ENCODE measurements around the gene IGFBP5.
A peak's percentile ranks its signal among the peaks of the same experiment; 100 is the strongest.

IGFBP5 gene

GRCh38 chr2:216664593-216665034 lies 30.7 kb downstream of the IGFBP5 start:
- DNase-seq (ENCODE audit: low spot score): no peak
- Histone ChIP-seq H2AK5ac (ENCODE audit: low read depth, low read length) (no peak overlapping the region), H4K91ac (ENCODE audit: low read depth, low read length, poor library complexity) (no peak overlapping the region), H3K18ac (ENCODE audit: low read length) (no peak overlapping the region), H3K4me1 (ENCODE audit: control insufficient read depth in 2 of 2, insufficient read depth in 1 of 2, low read depth in 1 of 2, low read length in 2 of 2) (peaks cover 7 to 8% of the 10 kb centered on the region in 2 donors), H4K8ac (ENCODE audit: low read depth, low read length) (no peak overlapping the region), H2BK5ac (ENCODE audit: low read length) (peak overlapping the region; percentile 25), H3K9ac (ENCODE audit: low read depth, low read length, poor library complexity) (no peak overlapping the region), H3K9me3 (replicated peaks in 1 of 2; ENCODE audit: control insufficient read depth in 2 of 2, insufficient read depth in 1 of 2, low read depth in 1 of 2, low read length in 2 of 2) (no peaks in the 10 kb centered on the region), H2BK120ac (ENCODE audit: low read depth, low read length) (no peak overlapping the region), H3K14ac (ENCODE audit: low read length) (no peak overlapping the region), H2BK12ac (ENCODE audit: low read length) (no peak overlapping the region), H3K27me3 (ENCODE audit: control insufficient read depth in 3 of 3, insufficient read depth in 3 of 3, low read depth in 1 of 3, low read length in 3 of 3) (no peaks in the 10 kb centered on the region), H2BK15ac (ENCODE audit: low read length) (no peak overlapping the region), H3K27ac (replicated peaks; ENCODE audit: low read length) (no peak overlapping the region), H3K36me3 (replicated peaks in 1 of 2; ENCODE audit: control insufficient read depth in 2 of 2, insufficient read depth in 2 of 2, low read length in 2 of 2) (peaks cover 33 to 65% of the 10 kb centered on the region in 2 donors), H3K4ac (ENCODE audit: low read length) (no peak overlapping the region), H3K4me2 (ENCODE audit: insufficient read depth, low read length, poor library complexity, severe bottlenecking) (no peak overlapping the region), H2AFZ (ENCODE audit: low read length) (no peak overlapping the region), H3K23ac (ENCODE audit: low read depth, low read length, poor library complexity) (no peak overlapping the region), H3K79me1 (ENCODE audit: low read depth, low read length) (peaks cover 4% of the 10 kb centered on the region), H3K4me3 (ENCODE audit: low read length in 2 of 2) (no peak overlapping the region)
- WGBS, 2 donors (ENCODE audit: extremely low coverage in 2 of 2, insufficient read length in 2 of 2, insufficient replicate concordance in 1 of 2): no CpG with 5 or more reads among the region's 6 CpGs

DNA sequence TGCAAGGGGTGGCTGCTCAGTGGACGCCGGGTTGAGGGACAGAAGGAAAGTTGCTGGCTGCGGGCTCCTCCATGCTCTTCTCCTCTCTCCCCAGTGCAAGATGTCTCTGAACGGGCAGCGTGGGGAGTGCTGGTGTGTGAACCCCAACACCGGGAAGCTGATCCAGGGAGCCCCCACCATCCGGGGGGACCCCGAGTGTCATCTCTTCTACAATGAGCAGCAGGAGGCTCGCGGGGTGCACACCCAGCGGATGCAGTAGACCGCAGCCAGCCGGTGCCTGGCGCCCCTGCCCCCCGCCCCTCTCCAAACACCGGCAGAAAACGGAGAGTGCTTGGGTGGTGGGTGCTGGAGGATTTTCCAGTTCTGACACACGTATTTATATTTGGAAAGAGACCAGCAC lies 31.5 kb downstream of the IGFBP5 start:
- Histone ChIP-seq H3K4ac (ENCODE audit: low read length) (no peak overlapping the region), H3K4me2 (ENCODE audit: insufficient read depth, low read length, poor library complexity, severe bottlenecking) (no peak overlapping the region), H2AFZ (ENCODE audit: low read length) (no peak overlapping the region), H2BK12ac (ENCODE audit: low read length) (no peak overlapping the region), H2BK5ac (ENCODE audit: low read length) (no peak overlapping the region), H2BK15ac (ENCODE audit: low read length) (no peak overlapping the region), H3K79me1 (ENCODE audit: low read depth, low read length) (peaks cover 10% of the 10 kb centered on the region), H4K8ac (ENCODE audit: low read depth, low read length) (no peak overlapping the region), H3K36me3 (replicated peaks in 1 of 2; ENCODE audit: control insufficient read depth in 2 of 2, insufficient read depth in 2 of 2, low read length in 2 of 2) (peaks cover 35 to 73% of the 10 kb centered on the region in 2 donors), H2AK5ac (ENCODE audit: low read depth, low read length) (no peak overlapping the region), H3K18ac (ENCODE audit: low read length) (no peak overlapping the region), H4K91ac (ENCODE audit: low read depth, low read length, poor library complexity) (no peak overlapping the region), H3K4me3 (ENCODE audit: low read length in 2 of 2) (no peak overlapping the region), H2BK120ac (ENCODE audit: low read depth, low read length) (no peak overlapping the region), H3K9me3 (replicated peaks in 1 of 2; ENCODE audit: control insufficient read depth in 2 of 2, insufficient read depth in 1 of 2, low read depth in 1 of 2, low read length in 2 of 2) (no peaks in the 10 kb centered on the region), H3K27ac (replicated peaks; ENCODE audit: low read length) (no peak overlapping the region), H3K14ac (ENCODE audit: low read length) (no peak overlapping the region), H3K4me1 (ENCODE audit: control insufficient read depth in 2 of 2, insufficient read depth in 1 of 2, low read depth in 1 of 2, low read length in 2 of 2) (peaks cover 7 to 12% of the 10 kb centered on the region in 2 donors), H3K9ac (ENCODE audit: low read depth, low read length, poor library complexity) (no peak overlapping the region), H3K23ac (ENCODE audit: low read depth, low read length, poor library complexity) (no peak overlapping the region), H3K27me3 (ENCODE audit: control insufficient read depth in 3 of 3, insufficient read depth in 3 of 3, low read depth in 1 of 3, low read length in 3 of 3) (no peaks in the 10 kb centered on the region)
- DNase-seq (ENCODE audit: low spot score): no peak
- WGBS, 2 donors (ENCODE audit: extremely low coverage in 2 of 2, insufficient read length in 2 of 2, insufficient replicate concordance in 1 of 2): no CpG with 5 or more reads among the region's 18 CpGs

GRCh38 chr2:216663106-216663505 lies 32.2 kb downstream of the IGFBP5 start:
- Histone ChIP-seq H2AFZ (ENCODE audit: low read length) (no peak overlapping the region), H3K23ac (ENCODE audit: low read depth, low read length, poor library complexity) (no peak overlapping the region), H4K91ac (ENCODE audit: low read depth, low read length, poor library complexity) (no peak overlapping the region), H2AK5ac (ENCODE audit: low read depth, low read length) (no peak overlapping the region), H3K79me1 (ENCODE audit: low read depth, low read length) (peaks cover 12% of the 10 kb centered on the region), H3K9me3 (replicated peaks in 1 of 2; ENCODE audit: control insufficient read depth in 2 of 2, insufficient read depth in 1 of 2, low read depth in 1 of 2, low read length in 2 of 2) (no peaks in the 10 kb centered on the region), H3K4ac (ENCODE audit: low read length) (no peak overlapping the region), H3K27ac (replicated peaks; ENCODE audit: low read length) (no peak overlapping the region), H3K9ac (ENCODE audit: low read depth, low read length, poor library complexity) (no peak overlapping the region), H2BK120ac (ENCODE audit: low read depth, low read length) (no peak overlapping the region), H3K4me1 (ENCODE audit: control insufficient read depth in 2 of 2, insufficient read depth in 1 of 2, low read depth in 1 of 2, low read length in 2 of 2) (peaks cover 7 to 12% of the 10 kb centered on the region in 2 donors), H2BK12ac (ENCODE audit: low read length) (no peak overlapping the region), H4K8ac (ENCODE audit: low read depth, low read length) (no peak overlapping the region), H3K18ac (ENCODE audit: low read length) (no peak overlapping the region), H3K14ac (ENCODE audit: low read length) (no peak overlapping the region), H3K36me3 (replicated peaks in 1 of 2; ENCODE audit: control insufficient read depth in 2 of 2, insufficient read depth in 2 of 2, low read length in 2 of 2) (peaks cover 35 to 77% of the 10 kb centered on the region in 2 donors), H2BK15ac (ENCODE audit: low read length) (no peak overlapping the region), H2BK5ac (ENCODE audit: low read length) (no peak overlapping the region), H3K27me3 (ENCODE audit: control insufficient read depth in 3 of 3, insufficient read depth in 3 of 3, low read depth in 1 of 3, low read length in 3 of 3) (no peaks in the 10 kb centered on the region), H3K4me3 (ENCODE audit: low read length in 2 of 2) (no peak overlapping the region), H3K4me2 (ENCODE audit: insufficient read depth, low read length, poor library complexity, severe bottlenecking) (no peak overlapping the region)
- DNase-seq (ENCODE audit: low spot score): no peak
- no CpG with 5 or more reads among the region's 1 CpG for WGBS, 2 donors (ENCODE audit: extremely low coverage in 2 of 2, insufficient read length in 2 of 2, insufficient replicate concordance in 1 of 2)

GRCh38 chr2:216661639-216662375 lies 33.5 kb downstream of the IGFBP5 start:
- peak overlapping the region; percentile 65 for H4K91ac ChIP-seq (ENCODE audit: low read depth, low read length, poor library complexity)
- DNase-seq (ENCODE audit: low spot score): no peak
- H3K23ac ChIP-seq (ENCODE audit: low read depth, low read length, poor library complexity): peak overlapping the region; percentile 2
- no peaks in the 10 kb centered on the region for H3K9me3 ChIP-seq (replicated peaks in 1 of 2; ENCODE audit: control insufficient read depth in 2 of 2, insufficient read depth in 1 of 2, low read depth in 1 of 2, low read length in 2 of 2)
- H3K9ac ChIP-seq (ENCODE audit: low read depth, low read length, poor library complexity): peak overlapping the region; percentile 47
- peaks cover 40 to 87% of the 10 kb centered on the region in 2 donors for H3K36me3 ChIP-seq (replicated peaks in 1 of 2; ENCODE audit: control insufficient read depth in 2 of 2, insufficient read depth in 2 of 2, low read length in 2 of 2)
- no peak overlapping the region for H3K4me2 ChIP-seq (ENCODE audit: insufficient read depth, low read length, poor library complexity, severe bottlenecking)
- no peak overlapping the region for H4K8ac ChIP-seq (ENCODE audit: low read depth, low read length)
- no peak overlapping the region for H3K27ac ChIP-seq (replicated peaks; ENCODE audit: low read length)
- no peak overlapping the region for H2AFZ ChIP-seq (ENCODE audit: low read length)
- H3K79me1 ChIP-seq (ENCODE audit: low read depth, low read length): peaks cover 16% of the 10 kb centered on the region
- H3K4me3 ChIP-seq (ENCODE audit: low read length in 2 of 2): no peak overlapping the region
- no peak overlapping the region for H3K4ac ChIP-seq (ENCODE audit: low read length)
- WGBS, 2 donors (ENCODE audit: extremely low coverage in 2 of 2, insufficient read length in 2 of 2, insufficient replicate concordance in 1 of 2): no CpG with 5 or more reads among the region's 20 CpGs
- no peaks in the 10 kb centered on the region for H3K27me3 ChIP-seq (ENCODE audit: control insufficient read depth in 3 of 3, insufficient read depth in 3 of 3, low read depth in 1 of 3, low read length in 3 of 3)
- no peak overlapping the region for H2AK5ac ChIP-seq (ENCODE audit: low read depth, low read length)
- H2BK120ac ChIP-seq (ENCODE audit: low read depth, low read length): no peak overlapping the region
- H3K18ac ChIP-seq (ENCODE audit: low read length): no peak overlapping the region
- no peak overlapping the region for H2BK12ac ChIP-seq (ENCODE audit: low read length)
- H3K14ac ChIP-seq (ENCODE audit: low read length): no peak overlapping the region
- H2BK5ac ChIP-seq (ENCODE audit: low read length): no peak overlapping the region
- no peak overlapping the region for H2BK15ac ChIP-seq (ENCODE audit: low read length)
- H3K4me1 ChIP-seq (ENCODE audit: control insufficient read depth in 2 of 2, insufficient read depth in 1 of 2, low read depth in 1 of 2, low read length in 2 of 2): peaks cover 10 to 18% of the 10 kb centered on the region in 2 donors
